ENCODE measurements around the gene ACE. TPM values are rescaled to one million over a fixed set of nuclear protein-coding genes. Genes with fewer than 3 reads are reported as not detected.

The ACE gene
- total RNA-seq, 3 donors from 2014 or later (not counting 1 experiment from before 2014, with no cell fraction given) = 0.86 to 1.2 (median 1.0) TPM

DNA sequence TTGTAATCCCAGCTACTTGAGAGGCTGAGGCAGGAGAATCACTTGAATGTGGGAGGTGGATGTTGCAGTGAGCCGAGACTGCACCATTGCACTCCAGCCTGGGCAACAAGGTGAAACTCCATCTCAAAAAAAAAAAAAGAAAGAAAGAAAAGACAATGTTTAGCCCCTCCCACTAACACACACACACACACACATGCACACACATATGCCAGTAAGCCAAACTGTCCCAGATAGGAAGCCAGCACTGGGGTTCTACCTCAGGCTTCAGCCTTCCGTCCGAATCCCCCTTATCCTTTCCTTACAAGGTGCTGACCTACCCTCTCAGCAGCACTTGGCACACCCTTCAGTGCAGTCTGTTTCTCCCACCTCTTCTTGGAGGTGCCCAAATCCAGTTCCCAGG, 37.6 kb downstream of the ACE start:
- Mint-ChIP-seq H3K27ac (no peak overlapping the region), H3K27me3 (ENCODE audit: low read depth in 2 of 2) (peaks cover 7% of the 10 kb centered on the region in 2 donors), H3K36me3 (no peaks in the 10 kb centered on the region), H3K4me3 (no peak overlapping the region), H3K9me3 (no peaks in the 10 kb centered on the region), H3K4me1 (no peaks in the 10 kb centered on the region)
- Histone ChIP-seq H3K4me1 (ENCODE audit: control insufficient read depth, insufficient read depth, low read length) (no peaks in the 10 kb centered on the region), H3K4me3 (ENCODE audit: low read length) (no peak overlapping the region), H3K36me3 (ENCODE audit: control insufficient read depth, insufficient read depth, low read length) (no peaks in the 10 kb centered on the region), H3K27ac (ENCODE audit: low read length) (no peak overlapping the region), H3K9me3 (ENCODE audit: control insufficient read depth, insufficient read depth, low read length) (no peaks in the 10 kb centered on the region), H3K27me3 (ENCODE audit: control insufficient read depth, insufficient read depth, low read length) (no peaks in the 10 kb centered on the region)
- no peak for ATAC-seq
- DNase-seq = no peak
- TF ChIP-seq, protein P1, sequence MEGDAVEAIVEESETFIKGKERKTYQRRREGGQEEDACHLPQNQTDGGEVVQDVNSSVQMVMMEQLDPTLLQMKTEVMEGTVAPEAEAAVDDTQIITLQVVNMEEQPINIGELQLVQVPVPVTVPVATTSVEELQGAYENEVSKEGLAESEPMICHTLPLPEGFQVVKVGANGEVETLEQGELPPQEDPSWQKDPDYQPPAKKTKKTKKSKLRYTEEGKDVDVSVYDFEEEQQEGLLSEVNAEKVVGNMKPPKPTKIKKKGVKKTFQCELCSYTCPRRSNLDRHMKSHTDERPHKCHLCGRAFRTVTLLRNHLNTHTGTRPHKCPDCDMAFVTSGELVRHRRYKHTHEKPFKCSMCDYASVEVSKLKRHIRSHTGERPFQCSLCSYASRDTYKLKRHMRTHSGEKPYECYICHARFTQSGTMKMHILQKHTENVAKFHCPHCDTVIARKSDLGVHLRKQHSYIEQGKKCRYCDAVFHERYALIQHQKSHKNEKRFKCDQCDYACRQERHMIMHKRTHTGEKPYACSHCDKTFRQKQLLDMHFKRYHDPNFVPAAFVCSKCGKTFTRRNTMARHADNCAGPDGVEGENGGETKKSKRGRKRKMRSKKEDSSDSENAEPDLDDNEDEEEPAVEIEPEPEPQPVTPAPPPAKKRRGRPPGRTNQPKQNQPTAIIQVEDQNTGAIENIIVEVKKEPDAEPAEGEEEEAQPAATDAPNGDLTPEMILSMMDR (IDR thresholded peaks at IDR 0.05) = no peak
- intact Hi-C loops (cut with micrococcal nuclease) = no loop called here
- 96% methylated on average over 2 of the region's 3 CpGs for WGBS (ENCODE audit: insufficient coverage)

DNA sequence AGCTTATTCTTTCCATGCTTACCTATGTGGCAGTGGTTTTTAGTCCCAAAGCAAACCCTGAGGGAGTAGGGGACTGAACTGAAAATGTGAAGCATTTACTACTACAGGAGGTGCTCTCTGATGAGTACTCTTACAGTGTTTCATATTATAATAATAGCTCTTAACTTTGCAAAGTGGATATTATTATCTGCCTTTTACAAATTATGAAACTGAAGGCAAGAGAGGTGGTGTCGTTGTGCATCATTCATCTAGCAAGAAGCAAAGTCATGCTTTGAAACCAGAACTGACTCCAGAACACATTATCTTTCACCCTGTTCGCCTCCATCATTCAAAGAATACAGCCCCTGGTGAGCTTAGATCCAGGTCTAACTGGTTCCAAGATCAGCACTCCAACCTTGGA, 38.1 kb downstream of the ACE start:
- no peak overlapping the region for H3K27ac ChIP-seq (ENCODE audit: low read length)
- no peaks in the 10 kb centered on the region for H3K36me3 Mint-ChIP-seq
- no peaks in the 10 kb centered on the region for H3K9me3 ChIP-seq (ENCODE audit: control insufficient read depth, insufficient read depth, low read length)
- no peaks in the 10 kb centered on the region for H3K9me3 Mint-ChIP-seq
- no peak for DNase-seq
- H3K4me1 Mint-ChIP-seq = no peaks in the 10 kb centered on the region
- H3K27me3 Mint-ChIP-seq (ENCODE audit: low read depth in 2 of 2) = peaks cover 7% of the 10 kb centered on the region in 2 donors
- no peak overlapping the region for H3K4me3 Mint-ChIP-seq
- H3K27ac Mint-ChIP-seq = no peak overlapping the region
- no peak for ATAC-seq
- no peaks in the 10 kb centered on the region for H3K36me3 ChIP-seq (ENCODE audit: control insufficient read depth, insufficient read depth, low read length)
- 44% methylated on average over 2 of the region's 2 CpGs for WGBS (ENCODE audit: insufficient coverage)
- TF ChIP-seq, protein P1 (IDR thresholded peaks at IDR 0.05) = no peak
- no peaks in the 10 kb centered on the region for H3K4me1 ChIP-seq (ENCODE audit: control insufficient read depth, insufficient read depth, low read length)
- intact Hi-C loops (cut with micrococcal nuclease) = no loop called here
- no peak overlapping the region for H3K4me3 ChIP-seq (ENCODE audit: low read length)
- H3K27me3 ChIP-seq (ENCODE audit: control insufficient read depth, insufficient read depth, low read length) = no peaks in the 10 kb centered on the region

DNA sequence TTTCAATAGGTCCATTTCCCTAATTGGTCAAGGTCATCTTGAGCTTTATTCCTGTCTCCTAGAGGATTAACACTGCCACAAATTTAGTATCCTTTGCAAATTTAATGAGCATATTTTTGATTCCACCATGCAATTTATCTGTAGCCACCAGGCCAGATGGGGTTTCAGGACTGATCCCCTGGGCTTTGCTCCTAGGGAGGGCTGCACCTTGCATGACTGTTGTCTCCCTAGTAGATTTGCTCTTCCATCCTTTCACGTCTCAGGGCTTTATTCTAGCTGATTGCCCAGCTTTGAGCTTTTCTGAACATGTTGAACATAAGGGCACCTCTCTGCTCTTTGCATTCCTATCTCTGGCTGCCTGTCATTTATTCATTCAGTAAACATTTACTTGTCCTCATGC, 38.6 kb downstream of the ACE start:
- no peaks in the 10 kb centered on the region for H3K9me3 Mint-ChIP-seq
- intact Hi-C loops (cut with micrococcal nuclease) = no loop called here

More for the DNA sequence above, 38.6 kb downstream of the ACE start:
- no peak overlapping the region for H3K27ac ChIP-seq (ENCODE audit: low read length)
- no peak overlapping the region for H3K27ac Mint-ChIP-seq
- H3K27me3 ChIP-seq (ENCODE audit: control insufficient read depth, insufficient read depth, low read length) = no peaks in the 10 kb centered on the region
- H3K36me3 ChIP-seq (ENCODE audit: control insufficient read depth, insufficient read depth, low read length) = no peaks in the 10 kb centered on the region
- no peak for DNase-seq
- H3K36me3 Mint-ChIP-seq = no peaks in the 10 kb centered on the region
- no peaks in the 10 kb centered on the region for H3K9me3 ChIP-seq (ENCODE audit: control insufficient read depth, insufficient read depth, low read length)
- TF ChIP-seq, protein P1 (IDR thresholded peaks at IDR 0.05) = no peak
- no peaks in the 10 kb centered on the region for H3K4me1 Mint-ChIP-seq
- H3K27me3 Mint-ChIP-seq (ENCODE audit: low read depth in 2 of 2) = peaks cover 7% of the 10 kb centered on the region in 2 donors
- H3K4me3 ChIP-seq (ENCODE audit: low read length) = no peak overlapping the region
- H3K4me3 Mint-ChIP-seq = no peak overlapping the region
- H3K4me1 ChIP-seq (ENCODE audit: control insufficient read depth, insufficient read depth, low read length) = no peaks in the 10 kb centered on the region
- ATAC-seq = no peak
- WGBS (ENCODE audit: insufficient coverage) = 53% methylated on average over 1 of the region's 1 CpG

Data from natural killer cell (primary cell).